Stimulated activated naive CD8-positive, alpha-beta T cell treated with anti-CD3 and anti-CD28 coated beads, Interleukin-15, Interleukin-2, amounts not matched to agents 100 ng/mL and 50 ng/mL, for 24 hours (primary cell): ENCODE data around the gene CTNNA3.

Source experiments
- H3K27ac Mint-ChIP-seq: one replicate; pipeline ENCODE4 v1.8.0; 2021; ENCODE audit warnings: mild to moderate bottlenecking, mixed read lengths
- H3K27me3 Mint-ChIP-seq: one replicate; pipeline ENCODE4 v1.8.0; 2021; ENCODE audit warnings: mixed read lengths
- H3K36me3 Mint-ChIP-seq: one replicate; pipeline ENCODE4 v1.8.0; 2021; ENCODE audit warnings: low read depth, mixed read lengths
- H3K4me1 Mint-ChIP-seq: one replicate; pipeline ENCODE4 v1.8.0; 2021; ENCODE audit warnings: low read depth, mixed read lengths
- H3K4me3 Mint-ChIP-seq: one replicate; pipeline ENCODE4 v1.8.0; 2021; ENCODE audit warnings: mild to moderate bottlenecking, mixed read lengths
- H3K9me3 Mint-ChIP-seq: one replicate; pipeline ENCODE4 v1.8.0; 2021; ENCODE audit warnings: mixed read lengths

The CTNNA3 gene

DNA sequence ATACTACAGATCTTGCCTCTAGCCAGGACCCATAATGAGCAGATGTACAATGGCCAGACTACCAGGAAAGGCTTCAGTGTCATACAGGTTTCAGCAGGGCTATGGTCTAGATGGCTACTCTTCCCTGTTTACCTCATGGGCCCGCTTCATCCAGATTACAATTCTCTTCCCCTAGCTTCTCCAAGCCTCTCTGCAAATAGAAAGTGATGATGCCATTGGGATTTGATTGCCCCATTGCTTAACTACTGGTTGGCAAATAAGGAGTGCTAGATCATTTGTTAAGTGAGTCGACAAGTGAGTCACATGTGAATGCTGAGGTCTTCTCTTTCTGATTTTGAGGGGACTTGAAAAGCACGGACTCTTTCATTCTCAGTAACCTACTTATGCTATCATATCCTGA lies 1131.7 kb downstream of the CTNNA3 start:
- H3K36me3 Mint-ChIP-seq: no peaks in the 10 kb centered on the region
- H3K27ac Mint-ChIP-seq: no peak overlapping the region
- no peaks in the 10 kb centered on the region for H3K4me1 Mint-ChIP-seq
- H3K9me3 Mint-ChIP-seq: peaks cover 4% of the 10 kb centered on the region
- no peak overlapping the region for H3K4me3 Mint-ChIP-seq
- H3K27me3 Mint-ChIP-seq: no peaks in the 10 kb centered on the region

- Mint-ChIP-seq H3K27me3 (no peaks in the 10 kb centered on the region), H3K9me3 (peaks cover 5% of the 10 kb centered on the region), H3K36me3 (no peaks in the 10 kb centered on the region)
These were observed 1140.9 kb downstream of the CTNNA3 start for GRCh38 chr10:66555061-66555460.

DNA sequence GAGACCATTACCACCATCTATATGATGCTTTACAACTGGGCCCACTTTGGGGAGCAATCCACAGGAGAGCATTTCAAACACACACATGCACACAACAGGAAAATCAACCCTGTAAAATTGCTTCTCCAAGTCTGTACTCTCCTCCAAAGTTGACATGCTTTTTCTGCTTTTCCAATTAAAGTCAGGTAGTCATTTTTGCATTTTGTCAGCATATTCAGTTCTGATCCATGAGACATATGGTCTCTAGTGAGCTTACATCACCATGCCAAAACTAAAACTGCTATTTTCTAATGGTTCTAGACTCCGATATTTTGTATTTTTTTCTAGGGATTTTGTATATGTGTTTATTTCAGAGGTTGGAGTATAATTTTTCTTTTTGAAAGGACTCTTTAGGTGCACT lies 1143.7 kb downstream of the CTNNA3 start:
- Mint-ChIP-seq H3K27me3 (no peaks in the 10 kb centered on the region), H3K27ac (no peak overlapping the region), H3K4me3 (no peak overlapping the region), H3K9me3 (peaks cover 11% of the 10 kb centered on the region), H3K36me3 (no peaks in the 10 kb centered on the region), H3K4me1 (no peaks in the 10 kb centered on the region)

More at GRCh38 chr10:66555061-66555460, 1140.9 kb downstream of the CTNNA3 start:
- H3K4me1 Mint-ChIP-seq: no peaks in the 10 kb centered on the region
- no peak overlapping the region for H3K27ac Mint-ChIP-seq
- no peak overlapping the region for H3K4me3 Mint-ChIP-seq

- no peak overlapping the region for H3K4me3 Mint-ChIP-seq
- no peaks in the 10 kb centered on the region for H3K27me3 Mint-ChIP-seq
- H3K27ac Mint-ChIP-seq: no peak overlapping the region
- H3K36me3 Mint-ChIP-seq: no peaks in the 10 kb centered on the region
- H3K4me1 Mint-ChIP-seq: no peaks in the 10 kb centered on the region
- H3K9me3 Mint-ChIP-seq: peaks cover 11% of the 10 kb centered on the region
These were observed 1145.6 kb downstream of the CTNNA3 start for GRCh38 chr10:66550351-66550750.

DNA sequence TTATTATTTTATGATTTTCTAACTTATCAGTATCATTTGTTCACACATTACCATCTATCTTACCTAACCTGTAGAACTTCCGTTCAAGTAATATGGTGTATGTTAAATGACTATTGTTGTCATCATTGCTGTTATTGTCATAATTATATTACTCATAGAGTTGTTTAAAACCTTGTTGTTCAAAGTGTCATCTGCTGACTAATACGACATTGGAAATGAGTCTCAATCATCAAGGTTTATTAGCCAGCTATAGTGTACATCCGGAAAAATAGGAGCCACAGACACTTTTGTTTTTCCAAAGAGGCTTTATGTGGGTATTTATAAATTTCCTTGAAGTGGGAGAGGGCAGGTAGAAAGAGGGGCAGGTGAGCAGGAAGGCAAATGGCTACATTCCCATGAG lies 1157.1 kb downstream of the CTNNA3 start:
- Mint-ChIP-seq H3K27me3 (no peaks in the 10 kb centered on the region), H3K4me3 (no peak overlapping the region), H3K27ac (no peak overlapping the region), H3K9me3 (peaks cover 9% of the 10 kb centered on the region), H3K4me1 (no peaks in the 10 kb centered on the region), H3K36me3 (no peaks in the 10 kb centered on the region)

DNA sequence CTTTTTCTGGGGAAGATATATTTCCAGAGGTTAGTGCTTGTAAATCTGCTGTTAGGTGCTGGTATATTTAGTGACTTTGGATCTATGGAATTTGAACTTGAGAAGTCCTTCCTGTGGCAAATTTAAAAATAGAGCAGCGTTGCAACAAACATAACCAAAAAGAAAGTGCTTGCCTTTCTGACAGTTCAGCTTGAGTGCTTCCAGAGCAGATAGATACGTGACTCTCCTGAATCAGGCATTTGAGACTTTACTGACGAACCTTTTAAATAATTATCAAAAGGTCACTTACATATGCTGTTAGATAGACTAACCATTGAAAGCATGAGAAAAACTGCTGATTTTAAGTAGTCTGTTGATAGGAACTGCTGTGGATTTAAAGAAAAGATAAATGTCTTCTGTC lies 1157.6 kb downstream of the CTNNA3 start:
- Mint-ChIP-seq H3K27ac (no peak overlapping the region), H3K27me3 (no peaks in the 10 kb centered on the region), H3K4me3 (no peak overlapping the region), H3K9me3 (peaks cover 9% of the 10 kb centered on the region), H3K36me3 (no peaks in the 10 kb centered on the region), H3K4me1 (no peaks in the 10 kb centered on the region)

GRCh38 chr10:66537186-66537585 lies 1158.8 kb downstream of the CTNNA3 start:
- Mint-ChIP-seq H3K27ac (no peak overlapping the region), H3K36me3 (no peaks in the 10 kb centered on the region), H3K27me3 (no peaks in the 10 kb centered on the region)

GRCh38 chr10:66535439-66535838 lies 1160.6 kb downstream of the CTNNA3 start:
- Mint-ChIP-seq H3K9me3 (peaks cover 9% of the 10 kb centered on the region), H3K4me3 (no peak overlapping the region), H3K27ac (no peak overlapping the region), H3K4me1 (no peaks in the 10 kb centered on the region), H3K27me3 (no peaks in the 10 kb centered on the region), H3K36me3 (no peaks in the 10 kb centered on the region)

More at GRCh38 chr10:66537186-66537585, 1158.8 kb downstream of the CTNNA3 start:
- H3K4me3 Mint-ChIP-seq: no peak overlapping the region
- H3K9me3 Mint-ChIP-seq: peaks cover 9% of the 10 kb centered on the region
- no peaks in the 10 kb centered on the region for H3K4me1 Mint-ChIP-seq

- peaks cover 9% of the 10 kb centered on the region for H3K9me3 Mint-ChIP-seq
- H3K27ac Mint-ChIP-seq: no peak overlapping the region
- H3K4me1 Mint-ChIP-seq: no peaks in the 10 kb centered on the region
- no peaks in the 10 kb centered on the region for H3K36me3 Mint-ChIP-seq
- no peak overlapping the region for H3K4me3 Mint-ChIP-seq
- no peaks in the 10 kb centered on the region for H3K27me3 Mint-ChIP-seq
These were observed 1161.1 kb downstream of the CTNNA3 start for GRCh38 chr10:66534866-66535265.

DNA sequence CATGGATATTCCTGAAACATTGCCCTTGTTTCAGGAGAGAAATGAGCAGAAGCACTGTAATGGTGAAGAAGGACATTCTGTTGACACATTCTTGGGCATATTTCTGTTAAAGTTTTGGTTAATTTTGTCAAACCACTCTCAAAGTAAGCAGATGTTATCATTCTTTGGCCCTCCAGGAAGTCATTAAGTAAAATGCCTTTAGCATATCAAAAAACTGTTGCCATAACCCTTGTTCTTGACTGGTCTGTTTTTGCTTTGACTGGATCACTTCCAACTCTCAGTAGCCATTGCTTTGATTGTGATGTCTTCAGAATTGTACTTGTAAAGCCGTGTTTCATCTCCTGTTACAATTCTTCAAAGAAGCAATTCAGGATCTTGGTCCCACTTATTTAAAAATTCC lies 1174.5 kb downstream of the CTNNA3 start:
- Mint-ChIP-seq H3K9me3 (peaks cover 3% of the 10 kb centered on the region), H3K27me3 (no peaks in the 10 kb centered on the region), H3K4me3 (no peak overlapping the region)

DNA sequence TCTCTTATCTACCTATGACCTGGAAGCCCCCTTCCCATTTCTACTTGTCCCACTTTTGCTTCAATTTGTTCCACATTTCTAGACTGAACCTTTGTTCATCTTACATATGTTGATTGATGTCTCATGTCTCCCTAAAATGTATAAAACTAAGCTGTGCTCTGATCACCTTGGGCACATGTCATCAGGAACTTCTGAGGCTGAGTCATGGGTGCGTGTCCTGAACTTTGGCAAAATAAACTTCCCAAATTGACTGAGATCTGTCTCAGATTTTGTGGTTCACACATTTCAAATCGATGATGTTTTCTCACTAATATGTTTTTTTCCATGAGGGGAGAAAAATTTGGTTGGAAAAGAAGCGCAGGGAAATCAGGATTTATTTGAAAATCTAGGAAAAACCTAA lies 1176.4 kb downstream of the CTNNA3 start:
- H3K27ac Mint-ChIP-seq: no peak overlapping the region
- H3K4me1 Mint-ChIP-seq: no peaks in the 10 kb centered on the region
- H3K9me3 Mint-ChIP-seq: peaks cover 3% of the 10 kb centered on the region
- H3K4me3 Mint-ChIP-seq: no peak overlapping the region
- no peaks in the 10 kb centered on the region for H3K36me3 Mint-ChIP-seq
- no peaks in the 10 kb centered on the region for H3K27me3 Mint-ChIP-seq

More for the DNA sequence above, 1174.5 kb downstream of the CTNNA3 start:
- no peak overlapping the region for H3K27ac Mint-ChIP-seq
- H3K4me1 Mint-ChIP-seq: no peaks in the 10 kb centered on the region
- no peaks in the 10 kb centered on the region for H3K36me3 Mint-ChIP-seq

DNA sequence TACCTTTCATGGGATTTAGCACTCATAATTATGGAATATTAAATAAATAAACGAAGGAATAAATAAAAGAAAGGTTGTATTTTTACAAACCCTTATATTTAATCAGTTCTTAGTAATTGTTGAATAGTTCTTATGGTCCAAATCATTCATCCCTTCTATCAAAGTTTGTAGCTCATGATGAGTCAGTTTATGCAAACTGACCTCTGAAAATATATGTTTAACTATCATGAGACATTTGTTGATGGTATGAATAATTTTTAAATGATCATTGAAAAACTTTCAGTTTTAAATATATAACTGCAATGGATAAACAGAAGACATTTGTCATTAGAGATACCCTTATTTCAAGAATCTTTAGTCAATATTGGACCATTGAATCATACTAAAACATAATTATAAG lies 1181.3 kb downstream of the CTNNA3 start:
- H3K4me1 Mint-ChIP-seq: no peaks in the 10 kb centered on the region
- H3K9me3 Mint-ChIP-seq: peaks cover 4% of the 10 kb centered on the region
- H3K4me3 Mint-ChIP-seq: no peak overlapping the region
- no peak overlapping the region for H3K27ac Mint-ChIP-seq
- no peaks in the 10 kb centered on the region for H3K36me3 Mint-ChIP-seq
- no peaks in the 10 kb centered on the region for H3K27me3 Mint-ChIP-seq

GRCh38 chr10:66513504-66513903 lies 1182.5 kb downstream of the CTNNA3 start:
- Mint-ChIP-seq H3K4me3 (no peak overlapping the region), H3K27ac (no peak overlapping the region), H3K36me3 (no peaks in the 10 kb centered on the region), H3K27me3 (no peaks in the 10 kb centered on the region), H3K9me3 (peaks cover 4% of the 10 kb centered on the region), H3K4me1 (no peaks in the 10 kb centered on the region)

DNA sequence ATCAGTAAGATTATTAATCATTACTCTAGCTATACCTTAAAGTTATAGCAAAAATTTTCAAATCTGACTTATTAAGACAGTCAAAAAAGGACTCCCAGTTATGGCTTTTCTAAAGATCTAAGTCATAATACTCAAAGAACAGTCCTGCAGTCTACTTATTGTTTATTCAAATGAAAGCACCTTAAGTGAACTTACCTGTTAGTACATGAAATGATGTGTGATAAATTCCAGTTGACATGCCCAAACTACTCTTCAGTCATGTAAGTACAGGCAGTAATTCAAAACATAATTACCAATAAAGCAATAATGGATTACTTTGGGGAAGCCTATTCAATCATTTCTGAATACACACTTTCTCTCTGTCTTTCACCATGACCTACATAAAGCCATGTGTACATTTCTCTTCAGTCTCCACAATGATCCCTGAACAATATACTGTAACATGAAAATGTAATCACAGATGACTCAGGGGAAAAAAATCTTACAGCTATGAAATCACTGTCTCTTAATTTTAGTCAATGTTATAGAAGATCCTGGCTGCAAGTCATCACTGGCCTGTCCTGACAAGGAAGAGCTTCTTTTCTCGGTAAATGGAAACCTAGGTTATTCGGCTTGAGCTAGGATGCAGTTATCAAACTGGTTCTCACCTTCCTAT lies 1190.9 kb downstream of the CTNNA3 start:
- H3K4me3 Mint-ChIP-seq: no peak overlapping the region
- no peak overlapping the region for H3K27ac Mint-ChIP-seq
- no peaks in the 10 kb centered on the region for H3K27me3 Mint-ChIP-seq
- no peaks in the 10 kb centered on the region for H3K4me1 Mint-ChIP-seq
- H3K9me3 Mint-ChIP-seq: peaks cover 6% of the 10 kb centered on the region
- no peaks in the 10 kb centered on the region for H3K36me3 Mint-ChIP-seq

- Mint-ChIP-seq H3K27ac (no peak overlapping the region), H3K4me3 (no peak overlapping the region), H3K4me1 (no peaks in the 10 kb centered on the region), H3K9me3 (peaks cover 3% of the 10 kb centered on the region), H3K27me3 (no peaks in the 10 kb centered on the region), H3K36me3 (no peaks in the 10 kb centered on the region)
These were observed 1194.6 kb downstream of the CTNNA3 start for GRCh38 chr10:66501356-66501755.

GRCh38 chr10:66483966-66484365 lies 1212.0 kb downstream of the CTNNA3 start:
- peaks cover 4% of the 10 kb centered on the region for H3K9me3 Mint-ChIP-seq
- H3K36me3 Mint-ChIP-seq: no peaks in the 10 kb centered on the region
- H3K4me1 Mint-ChIP-seq: no peaks in the 10 kb centered on the region
- H3K27ac Mint-ChIP-seq: no peak overlapping the region
- no peak overlapping the region for H3K4me3 Mint-ChIP-seq
- H3K27me3 Mint-ChIP-seq: no peaks in the 10 kb centered on the region
